DOHH2 (cell line): ENCODE measurements around the gene COL12A1.

Experiments
- CTCF ChIP-seq: fragments of 200-600 bp; sonication (generic); IDR thresholded peaks from one replicate; pipeline ENCODE4 v1.5.1; 2014; ENCODE audit warnings: antibody characterized with exemption, mild to moderate bottlenecking, low read depth, low read length; ENCODE audit not compliant: poor library complexity, severe bottlenecking
- EZH2phosphoT487 ChIP-seq: fragments of 200-600 bp; sonication (generic); IDR thresholded peaks from 2 replicates; pipeline ENCODE4 v1.6.1; 2017; ENCODE audit warnings: borderline replicate concordance, mild to moderate bottlenecking, antibody characterized with exemption, low read length, moderate library complexity, mixed read lengths

- TF ChIP-seq CTCF = no peak
- TF ChIP-seq EZH2phosphoT487 = no peak
Measured at GRCh38 chr6:75156186-75156878, 49.5 kb downstream of the COL12A1 start.
